ENCODE results near the gene RNF151. TPM values are rescaled to one million over a fixed set of nuclear protein-coding genes. Genes with fewer than 3 reads are reported as not detected.

Gene RNF151
- total RNA-seq, 1 experiment from 2014 or later = not detected

- intact Hi-C loops (cut with micrococcal nuclease; ENCODE audit: unreplicated experiment) (no loop called here), in situ Hi-C loops (cut with HindIII; ENCODE audit: low pct_unique_long_range_greater_than_20kb, low sequenced_read_pairs) (no loop called here)
- Histone ChIP-seq H3K9me3 (ENCODE audit: control insufficient read depth, insufficient read depth, low read depth, low read length) (no peaks in the 10 kb centered on the region), H3K36me3 (ENCODE audit: control insufficient read depth, insufficient read depth, low read length) (peaks cover 11% of the 10 kb centered on the region), H3K27ac (ENCODE audit: low read length) (peak overlapping the region; percentile 96), H3K4me1 (ENCODE audit: control insufficient read depth, insufficient read depth, low read length) (peaks cover 12% of the 10 kb centered on the region), H3K27me3 (ENCODE audit: control insufficient read depth, insufficient read depth, low read length) (no peaks in the 10 kb centered on the region), H3K4me3 (ENCODE audit: low read depth in 2 of 2, low read length in 2 of 2) (peak overlapping the region; percentile 99)
- CTCF ChIA-PET = no interaction called here
- BruUV-seq (replicated peaks) = TSS peak; percentile 89
- POLR2A ChIA-PET = interaction anchor here (0.7 to 1.1 kb wide), 2 partner anchors 17 to 82 kb away, joined by 4 to 5 read pairs; partner anchors contain the start of genes NTHL1 and TSC2
- ATAC-seq (no peak), DNase-seq (ENCODE audit: low read depth, low spot score) (no peak)
- TF ChIP-seq, protein P1, sequence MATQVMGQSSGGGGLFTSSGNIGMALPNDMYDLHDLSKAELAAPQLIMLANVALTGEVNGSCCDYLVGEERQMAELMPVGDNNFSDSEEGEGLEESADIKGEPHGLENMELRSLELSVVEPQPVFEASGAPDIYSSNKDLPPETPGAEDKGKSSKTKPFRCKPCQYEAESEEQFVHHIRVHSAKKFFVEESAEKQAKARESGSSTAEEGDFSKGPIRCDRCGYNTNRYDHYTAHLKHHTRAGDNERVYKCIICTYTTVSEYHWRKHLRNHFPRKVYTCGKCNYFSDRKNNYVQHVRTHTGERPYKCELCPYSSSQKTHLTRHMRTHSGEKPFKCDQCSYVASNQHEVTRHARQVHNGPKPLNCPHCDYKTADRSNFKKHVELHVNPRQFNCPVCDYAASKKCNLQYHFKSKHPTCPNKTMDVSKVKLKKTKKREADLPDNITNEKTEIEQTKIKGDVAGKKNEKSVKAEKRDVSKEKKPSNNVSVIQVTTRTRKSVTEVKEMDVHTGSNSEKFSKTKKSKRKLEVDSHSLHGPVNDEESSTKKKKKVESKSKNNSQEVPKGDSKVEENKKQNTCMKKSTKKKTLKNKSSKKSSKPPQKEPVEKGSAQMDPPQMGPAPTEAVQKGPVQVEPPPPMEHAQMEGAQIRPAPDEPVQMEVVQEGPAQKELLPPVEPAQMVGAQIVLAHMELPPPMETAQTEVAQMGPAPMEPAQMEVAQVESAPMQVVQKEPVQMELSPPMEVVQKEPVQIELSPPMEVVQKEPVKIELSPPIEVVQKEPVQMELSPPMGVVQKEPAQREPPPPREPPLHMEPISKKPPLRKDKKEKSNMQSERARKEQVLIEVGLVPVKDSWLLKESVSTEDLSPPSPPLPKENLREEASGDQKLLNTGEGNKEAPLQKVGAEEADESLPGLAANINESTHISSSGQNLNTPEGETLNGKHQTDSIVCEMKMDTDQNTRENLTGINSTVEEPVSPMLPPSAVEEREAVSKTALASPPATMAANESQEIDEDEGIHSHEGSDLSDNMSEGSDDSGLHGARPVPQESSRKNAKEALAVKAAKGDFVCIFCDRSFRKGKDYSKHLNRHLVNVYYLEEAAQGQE (IDR thresholded peaks at IDR 0.05; ENCODE audit: insufficient read depth in 1 of 2, low read depth in 2 of 2, low read length in 1 of 2) = no peak
- no peak for TF ChIP-seq TCF7L2 (IDR thresholded peaks at IDR 0.05; ENCODE audit: low read depth, low read length)
- TF ChIP-seq SIN3A (IDR thresholded peaks at IDR 0.05; ENCODE audit: borderline replicate concordance, insufficient read depth, low read depth, low read length) = no peak
- TF ChIP-seq POLR2AphosphoS5 (IDR thresholded peaks at IDR 0.05; ENCODE audit: low read depth, low read length) = no peak
These were observed 1.2 kb upstream of the RNF151 start for GRCh38 chr16:1965396-1966001.

DNA sequence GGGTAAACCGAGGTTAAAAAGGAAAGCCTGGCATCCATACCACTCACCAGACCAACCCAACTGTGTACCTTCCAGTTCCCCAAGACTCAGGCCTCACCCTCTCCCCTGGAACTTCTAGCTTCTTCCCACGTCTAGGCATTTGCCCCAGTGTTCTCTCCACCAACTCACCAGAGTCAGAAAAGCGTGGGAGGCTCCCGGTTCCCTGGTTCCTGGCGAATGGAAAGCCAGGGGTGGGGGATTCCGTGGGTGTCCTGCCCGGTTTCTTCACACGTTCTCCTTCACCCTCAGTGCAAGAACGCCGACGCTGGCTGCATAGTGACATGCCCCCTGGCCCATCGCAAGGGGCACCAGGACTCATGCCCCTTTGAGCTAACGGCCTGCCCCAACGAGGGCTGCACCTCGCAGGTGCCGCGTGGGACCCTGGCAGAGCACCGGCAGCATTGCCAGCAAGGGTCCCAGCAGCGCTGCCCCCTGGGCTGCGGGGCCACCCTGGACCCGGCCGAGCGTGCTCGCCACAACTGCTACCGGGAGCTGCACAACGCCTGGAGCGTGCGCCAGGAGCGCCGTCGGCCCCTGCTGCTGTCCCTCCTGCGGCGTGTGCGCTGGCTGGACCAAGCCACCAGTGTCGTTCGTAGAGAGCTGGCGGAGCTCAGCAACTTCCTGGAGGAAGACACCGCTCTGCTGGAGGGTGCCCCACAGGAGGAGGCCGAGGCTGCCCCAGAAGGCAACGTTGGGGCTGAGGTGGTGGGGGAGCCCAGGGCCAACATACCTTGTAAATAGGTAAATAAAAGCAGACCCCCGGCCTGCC lies 1.7 kb downstream of the RNF151 start:
- Histone ChIP-seq H3K27ac (ENCODE audit: low read length) (no peak overlapping the region), H3K27me3 (ENCODE audit: control insufficient read depth, insufficient read depth, low read length) (no peaks in the 10 kb centered on the region), H3K9me3 (ENCODE audit: control insufficient read depth, insufficient read depth, low read depth, low read length) (no peaks in the 10 kb centered on the region), H3K4me1 (ENCODE audit: control insufficient read depth, insufficient read depth, low read length) (0 out of 2 replicates have a peak, but pooled peaks cover 2% of the 10 kb centered on the region), H3K4me3 (ENCODE audit: low read depth in 2 of 2, low read length in 2 of 2) (no peak overlapping the region), H3K36me3 (ENCODE audit: control insufficient read depth, insufficient read depth, low read length) (peaks cover 11% of the 10 kb centered on the region)
- ChIA-PET CTCF (interaction anchor here (0.5 kb wide), 1 partner anchor 88 kb away, joined by 4 read pairs; no protein-coding TSS in a partner anchor), POLR2A (no interaction called here)
- in situ Hi-C loops (cut with HindIII; ENCODE audit: low pct_unique_long_range_greater_than_20kb, low sequenced_read_pairs) = no loop called here
- no TSS peak for BruUV-seq (replicated peaks)
- intact Hi-C loops (cut with micrococcal nuclease; ENCODE audit: unreplicated experiment) = no loop called here
- TF ChIP-seq CTCF (IDR thresholded peaks at IDR 0.05) (no peak), TCF7L2 (IDR thresholded peaks at IDR 0.05; ENCODE audit: low read depth, low read length) (no peak), SIN3A (IDR thresholded peaks at IDR 0.05; ENCODE audit: borderline replicate concordance, insufficient read depth, low read depth, low read length) (no peak), POLR2AphosphoS5 (IDR thresholded peaks at IDR 0.05; ENCODE audit: low read depth, low read length) (no peak)
- TF ChIP-seq, protein P1 (IDR thresholded peaks at IDR 0.05; ENCODE audit: insufficient read depth in 1 of 2, low read depth in 2 of 2, low read length in 1 of 2) = no peak
- no peak for ATAC-seq
- DNase-seq (ENCODE audit: low read depth, low spot score) = no peak

Data from Panc1 (cell line).